Activated CD4-positive, CD25-positive, alpha-beta regulatory T cell (primary cell): Measurements from ENCODE around the gene DEDD2.
A peak's percentile ranks its signal among the peaks of the same experiment; 100 is the strongest.

Experiments used
- DNase-seq, 4 experiments: peaks; one replicate each; lab custom pipeline; 2025; lab: John Stamatoyannopoulos, UW

The DEDD2 gene

DNA sequence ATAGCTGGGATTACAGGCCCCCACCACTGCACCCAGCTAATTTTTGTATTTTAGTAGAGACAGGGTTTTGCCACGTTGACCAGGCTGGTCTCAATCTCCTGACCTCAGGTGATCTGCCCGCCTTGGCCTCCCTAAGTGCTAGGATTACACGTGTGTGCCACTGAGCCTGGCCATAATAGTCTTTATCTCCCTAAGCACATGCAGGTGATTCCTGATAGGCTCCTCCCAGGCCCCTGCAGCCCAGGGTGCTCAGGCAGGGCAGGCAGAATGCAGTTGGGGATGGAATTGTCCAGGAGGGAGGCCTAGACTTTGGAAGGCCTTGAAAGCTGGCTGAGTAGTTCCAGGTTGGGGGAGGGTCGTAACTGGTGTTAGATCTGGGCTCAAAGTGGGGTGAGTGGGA, 11.2 kb upstream of the DEDD2 start:
- DNase-seq = no peak

GRCh38 chr19:42226886-42227285, 9.4 kb upstream of the DEDD2 start:
- no peak for DNase-seq

GRCh38 chr19:42225718-42226292, 8.3 kb upstream of the DEDD2 start:
- no peak for DNase-seq

GRCh38 chr19:42224940-42225717, 7.7 kb upstream of the DEDD2 start:
- no peak for DNase-seq

DNA sequence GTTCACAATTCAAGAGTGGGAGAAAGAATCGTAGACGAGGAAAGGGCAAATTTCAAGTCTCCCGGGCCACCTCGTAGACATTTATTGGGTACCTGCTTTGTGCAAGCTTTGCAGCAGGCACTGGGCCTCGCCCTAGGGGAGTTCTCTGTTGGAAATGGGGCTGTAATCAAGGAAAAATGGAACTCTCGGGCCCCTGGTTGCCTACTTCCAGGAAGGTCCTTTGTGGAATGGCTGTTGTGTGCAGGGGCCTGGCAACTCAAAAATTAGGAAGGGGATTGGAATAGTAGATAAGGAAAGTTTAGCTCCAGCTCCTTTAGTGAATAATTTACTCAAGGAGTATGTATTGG, 3.2 kb upstream of the DEDD2 start:
- DNase-seq = no peak

DNA sequence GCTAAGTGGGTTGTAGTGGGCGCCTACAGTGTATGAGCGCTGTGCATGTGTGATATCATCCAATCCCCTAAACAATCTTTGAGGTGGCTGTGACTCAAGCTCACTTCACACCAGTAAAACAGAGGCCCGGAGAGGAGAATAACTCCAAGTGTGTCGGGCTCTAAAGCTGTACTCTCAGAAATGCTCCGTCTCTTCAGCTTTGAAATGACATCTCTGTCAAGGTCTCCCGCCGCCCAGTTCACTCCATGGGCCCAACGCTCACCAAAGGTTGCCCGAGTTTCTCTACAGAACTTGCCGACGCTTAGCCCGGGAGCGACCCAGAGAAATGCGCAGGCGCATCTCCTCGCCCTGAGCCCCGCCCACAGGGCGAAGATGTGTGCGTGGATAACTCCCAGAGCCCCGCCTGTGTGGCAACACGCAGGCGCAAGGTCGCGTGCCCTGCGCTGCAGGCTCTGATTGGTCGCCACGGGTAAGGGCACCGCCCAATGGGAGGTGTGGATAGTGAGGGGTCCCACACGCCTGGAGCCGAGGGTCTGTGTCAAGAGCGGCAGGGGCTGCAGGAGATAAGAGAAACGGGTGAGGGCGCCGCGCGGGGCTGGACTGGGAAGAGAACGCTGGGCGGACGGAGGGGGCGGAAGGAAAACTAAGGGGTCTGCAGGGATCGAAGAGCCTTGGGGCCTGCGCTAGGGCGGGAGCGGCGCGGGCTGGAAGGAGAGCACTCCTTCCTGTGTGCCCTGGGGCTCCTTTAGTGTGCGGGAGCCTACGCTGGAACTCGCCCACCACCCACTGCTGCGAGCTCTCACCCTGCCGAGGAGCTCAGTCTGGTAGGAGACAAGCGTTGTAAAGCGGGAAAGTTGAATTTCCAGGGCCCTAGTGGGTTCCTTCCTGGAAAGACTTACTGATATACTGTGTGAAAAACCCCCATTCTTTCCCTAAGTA, 2.6 kb upstream of the DEDD2 start, which contains the start of gene ZNF526:
Gene ZNF526 (plus strand): TSS at position 501 of the 939 bp plus-strand sequence. CDS start 4,092 bp downstream, outside the sequence.
- DNase-seq = peak; percentile 90 to 93 (median 92)

DNA sequence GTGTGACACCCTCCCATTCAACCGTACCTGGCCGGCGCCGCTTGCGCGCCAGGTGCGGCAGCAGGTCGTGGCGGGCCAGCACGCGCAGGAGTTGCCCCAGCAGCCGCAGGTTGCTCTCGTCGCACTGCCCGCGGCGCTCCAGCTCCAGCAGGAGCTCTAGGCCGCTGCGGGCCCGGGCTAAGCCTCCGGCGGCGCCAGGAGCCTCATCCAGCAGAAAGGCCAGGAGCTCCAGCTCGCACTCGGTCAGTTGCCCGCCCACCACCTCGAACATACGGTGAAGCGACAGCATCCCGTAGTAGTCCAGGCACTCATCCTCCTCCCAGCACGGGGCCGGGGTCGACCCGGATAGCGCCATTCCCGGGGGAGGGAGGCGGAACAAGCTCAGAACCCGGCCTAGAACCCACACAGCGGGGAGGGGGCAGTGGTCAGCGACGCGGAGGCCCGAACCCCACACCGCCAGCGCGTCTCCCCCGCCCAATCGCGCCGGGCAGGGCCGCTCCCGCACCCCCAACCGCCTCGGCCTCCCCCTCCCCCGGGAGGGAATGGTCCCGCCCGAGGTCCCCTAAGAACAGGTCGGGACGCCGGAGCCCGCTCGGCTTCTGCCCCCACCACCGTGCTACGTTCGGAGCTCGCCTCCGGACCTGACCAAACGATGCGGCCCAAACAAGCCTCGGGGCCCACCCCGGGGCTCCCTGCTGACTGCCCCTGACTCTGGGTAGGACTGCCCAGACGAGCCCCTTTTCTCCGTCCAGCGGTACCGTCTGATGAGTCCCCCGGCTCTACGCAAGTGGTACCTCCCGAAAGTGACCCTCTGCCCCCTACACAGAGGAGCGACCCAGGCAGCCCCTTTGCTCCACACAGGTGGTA, 591 bp downstream of the DEDD2 start:
- no peak for DNase-seq

DNA sequence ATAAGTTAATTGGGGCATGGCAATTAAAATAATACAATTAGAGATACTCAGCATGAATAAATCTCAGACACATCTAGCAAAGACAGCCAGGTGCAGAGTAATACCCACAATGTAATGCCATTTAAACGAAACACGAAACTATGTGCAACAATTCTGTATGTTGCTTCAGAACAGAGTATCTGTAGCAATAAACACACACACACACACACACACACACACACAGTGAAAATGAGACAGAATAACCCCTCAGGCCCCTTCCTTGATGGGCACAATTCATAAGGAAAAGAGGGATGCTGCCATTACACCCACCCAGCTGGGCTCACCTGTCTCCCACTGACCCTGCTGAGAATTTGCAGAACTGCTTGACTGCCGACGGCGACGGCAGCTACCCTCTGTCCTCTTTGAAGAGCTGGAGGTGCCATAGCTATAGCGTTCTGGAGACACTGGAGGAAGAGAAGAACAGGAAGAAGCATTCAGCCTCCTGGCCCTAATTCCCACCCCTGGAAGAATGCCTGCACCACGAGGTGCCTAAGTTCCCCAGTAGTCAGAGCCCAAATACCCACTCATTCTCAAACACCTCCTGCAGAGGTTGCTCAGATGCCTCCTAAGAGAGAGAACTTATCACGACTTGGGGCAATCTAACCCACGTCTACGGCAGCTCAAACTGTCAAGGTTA, 2.5 kb downstream of the DEDD2 start:
- no peak for DNase-seq

DNA sequence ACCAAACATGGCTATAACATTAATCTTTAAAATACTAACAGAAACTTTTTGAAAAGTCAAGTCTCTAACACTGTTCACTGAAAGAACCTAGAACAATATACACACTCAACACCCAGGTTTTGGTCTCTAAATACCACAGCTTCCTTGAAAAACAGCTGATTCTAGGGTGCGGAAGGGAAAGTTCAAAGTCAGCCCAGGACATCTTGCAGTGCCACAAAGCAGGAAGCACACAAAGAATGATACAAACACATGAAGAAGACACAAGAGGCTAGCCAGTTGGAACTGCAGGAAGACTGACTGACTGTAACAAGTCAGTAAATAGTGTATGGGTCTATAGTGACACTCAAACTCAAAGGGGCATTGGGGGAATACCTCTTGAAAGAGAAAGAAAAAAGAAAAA, 4.6 kb downstream of the DEDD2 start:
- no peak for DNase-seq

- DNase-seq = no peak
These were observed 8.9 kb downstream of the DEDD2 start for GRCh38 chr19:42208612-42209011.

GRCh38 chr19:42207767-42208271, 9.7 kb downstream of the DEDD2 start:
- DNase-seq = no peak

DNA sequence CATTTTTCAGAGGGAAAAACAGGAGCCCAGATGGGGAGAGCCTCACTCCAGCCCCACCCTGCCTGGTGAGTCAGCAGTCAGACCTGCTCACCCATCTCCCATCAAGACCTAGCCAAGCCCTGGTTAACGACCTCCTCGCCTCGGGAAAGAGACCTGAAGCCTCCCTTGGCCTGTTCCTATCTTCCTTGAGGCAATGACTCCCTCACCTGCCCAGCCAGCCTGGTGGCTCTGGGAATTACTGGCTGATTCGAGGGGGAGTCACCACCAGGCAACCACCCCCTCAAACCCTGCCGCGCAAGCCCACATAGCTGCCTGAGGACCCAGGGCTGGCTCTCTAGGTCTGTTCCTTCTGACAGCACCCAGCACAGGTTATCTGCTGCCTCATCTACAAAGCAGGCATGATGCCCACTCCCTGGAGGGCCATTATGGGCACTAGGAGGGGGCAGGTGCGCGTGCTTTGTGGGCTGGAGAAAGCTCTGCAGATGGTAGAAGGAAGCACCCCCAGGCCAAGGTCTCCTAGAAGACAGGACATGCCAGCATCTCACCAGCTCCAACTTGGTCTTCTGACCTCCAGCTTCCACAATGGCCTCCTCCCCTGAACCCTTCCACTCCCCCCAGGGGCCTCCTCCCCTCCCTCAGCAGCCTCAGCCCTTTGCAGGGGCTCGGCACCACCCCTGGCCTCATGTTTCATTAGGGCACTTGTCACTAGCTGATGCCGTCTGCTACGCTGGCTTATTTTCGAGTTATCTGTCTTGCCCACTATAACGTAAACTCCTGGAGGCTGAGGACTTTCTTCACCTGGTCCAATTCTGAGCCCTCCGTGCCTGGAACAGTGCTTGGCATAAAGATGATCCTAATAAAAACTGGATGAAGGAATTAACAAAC, 10.4 kb downstream of the DEDD2 start:
- DNase-seq = no peak

DNA sequence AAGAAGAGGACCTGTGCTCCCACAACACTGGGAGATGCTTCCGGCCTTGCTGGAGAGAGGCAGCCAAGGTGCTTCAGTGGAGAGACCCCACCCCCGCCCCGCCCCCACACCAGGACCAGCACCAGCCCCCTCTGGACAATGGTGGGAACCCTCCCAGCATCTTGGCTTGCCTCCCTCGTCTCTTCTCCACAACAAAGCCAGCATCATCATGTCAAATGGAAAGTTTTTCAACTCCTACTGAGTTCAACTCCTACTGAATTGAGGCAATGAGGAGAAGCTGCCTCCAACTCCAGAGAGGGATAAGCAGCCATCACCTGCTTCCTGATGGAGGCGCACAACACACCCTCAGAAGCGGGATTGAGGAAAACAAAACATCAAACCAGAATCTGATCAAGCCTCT, 12.8 kb downstream of the DEDD2 start:
- no peak for DNase-seq

DNA sequence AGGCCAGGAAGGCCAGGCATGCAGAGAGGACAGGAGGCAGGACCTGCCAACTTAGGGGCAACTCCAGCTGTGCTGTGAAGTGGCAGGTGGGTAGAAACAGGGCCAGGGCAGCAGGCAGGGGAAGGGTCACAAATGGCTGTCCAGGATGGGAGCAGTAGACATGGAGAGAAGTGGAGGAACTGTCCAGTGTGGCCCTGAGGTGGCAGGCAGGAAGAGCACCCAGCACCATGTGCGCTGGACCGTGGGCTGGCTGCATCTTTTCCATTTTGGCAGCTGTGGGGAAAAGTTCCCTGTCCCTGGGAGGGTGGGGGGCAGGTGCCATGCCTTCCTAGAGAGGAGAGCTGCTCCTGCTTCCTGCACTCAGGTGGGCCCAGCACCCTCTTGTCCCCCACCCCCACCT, 13.8 kb downstream of the DEDD2 start:
- DNase-seq = no peak

DNA sequence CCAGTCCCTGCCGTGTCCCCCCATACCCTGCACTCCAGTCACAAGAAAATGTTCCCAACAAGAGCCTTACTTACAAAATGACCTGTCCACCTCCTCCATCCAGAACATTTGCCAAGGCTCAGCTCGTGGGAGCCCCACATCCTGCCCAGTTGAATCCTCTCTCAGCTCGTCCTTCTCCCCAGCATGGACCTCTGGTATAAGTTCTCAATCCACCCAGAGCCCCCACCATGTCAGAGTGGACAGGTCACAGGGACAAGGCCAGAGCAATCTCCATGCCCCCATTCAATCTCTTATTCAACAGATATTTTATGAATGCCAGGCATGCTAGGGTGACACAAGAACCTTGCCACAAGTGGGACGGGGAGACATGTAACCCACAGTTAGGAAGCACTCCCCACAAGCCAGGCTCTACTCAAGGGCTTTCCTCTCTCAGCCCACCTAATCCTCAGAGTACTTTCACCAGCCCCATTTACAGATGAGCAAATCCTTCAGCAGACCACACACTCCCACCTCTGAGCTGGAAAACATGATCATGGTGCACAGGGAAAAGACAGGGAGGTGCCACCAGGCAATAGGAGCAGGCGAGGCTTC, 15.1 kb downstream of the DEDD2 start:
- DNase-seq = no peak

DNA sequence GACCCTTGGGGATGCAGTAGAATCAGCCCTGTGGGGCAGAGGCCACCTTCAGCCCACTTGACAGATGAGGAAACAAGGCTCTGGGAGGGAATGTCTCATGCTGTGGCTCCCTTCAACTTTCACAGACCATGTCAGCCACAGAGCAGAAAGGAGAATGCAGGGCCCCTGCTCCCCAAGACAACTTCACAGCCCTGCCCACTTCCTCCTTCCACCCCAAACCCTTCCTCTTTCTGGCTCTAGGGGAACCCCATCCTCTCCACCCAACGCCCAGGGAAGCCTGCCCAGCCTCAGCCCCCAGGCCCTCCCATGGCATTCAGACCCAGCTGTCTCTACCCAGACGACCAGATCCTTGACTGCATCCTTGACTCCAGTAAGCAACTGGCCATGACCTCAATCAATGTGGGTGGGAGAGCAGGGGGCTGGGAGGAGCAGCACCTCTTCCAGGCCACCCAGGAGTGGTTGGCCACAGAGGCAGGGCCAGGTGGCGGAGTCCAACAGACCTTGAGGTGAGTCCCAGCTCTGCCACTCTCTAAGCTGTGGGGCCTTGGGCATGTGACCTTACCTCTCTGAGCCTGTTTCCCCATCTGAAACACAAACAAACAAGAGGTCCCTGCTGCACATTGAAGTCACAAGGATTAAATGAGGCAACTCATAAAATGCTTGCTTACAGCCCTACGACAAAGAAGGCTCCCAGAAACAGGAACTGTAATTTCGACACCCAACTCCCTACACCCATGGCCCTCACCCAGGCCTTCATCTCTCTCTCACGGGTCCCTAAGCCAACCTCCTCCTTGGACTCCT, 15.8 kb downstream of the DEDD2 start:
- no peak for DNase-seq

DNA sequence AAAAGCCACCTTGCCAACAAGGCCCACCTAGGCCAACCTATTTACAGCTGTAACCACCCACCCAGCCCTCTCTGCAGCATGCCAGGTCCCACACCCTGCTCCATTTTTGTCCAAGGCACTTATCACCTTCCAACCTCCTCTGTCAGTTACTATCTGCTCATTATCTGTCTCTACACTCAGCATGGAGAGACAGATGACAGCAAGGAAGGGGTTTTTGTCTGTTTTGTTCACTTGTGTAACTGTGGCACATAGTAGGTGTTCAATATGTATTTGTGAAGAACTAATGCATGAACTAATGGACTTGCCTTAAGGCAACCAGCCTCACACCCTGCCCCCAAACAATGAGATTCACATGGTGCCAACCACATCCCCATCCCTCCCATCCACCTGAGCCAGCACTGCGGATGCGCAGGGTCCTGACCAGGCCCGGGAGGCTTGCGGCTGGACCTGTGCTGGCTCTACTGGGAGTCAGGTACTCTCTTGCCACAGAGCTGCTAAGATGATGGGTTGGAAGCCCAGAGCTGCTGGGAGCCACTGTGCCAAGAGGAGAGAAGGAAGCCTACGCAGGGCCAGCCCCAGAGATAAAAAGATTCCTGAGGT, 17.3 kb downstream of the DEDD2 start:
- DNase-seq = no peak

- DNase-seq = peak in 1 of 4 experiments; percentile 36
These were observed 17.9 kb downstream of the DEDD2 start for GRCh38 chr19:42199440-42200115.
